HUES64 (cell line): ENCODE results near the gene USP9Y.
A peak's percentile ranks its signal among the peaks of the same experiment; 100 is the strongest.

Source experiments
- H3K27ac ChIP-seq: 2 replicates; pipeline ENCODE4 v1.7.0; 2013; ENCODE audit warnings: low read depth, low read length, inconsistent platforms
- H3K27me3 ChIP-seq: 2 replicates; pipeline ENCODE4 v1.6.1; 2013; ENCODE audit warnings: mild to moderate bottlenecking, low read length; ENCODE audit not compliant: insufficient read depth
- H3K36me3 ChIP-seq: 2 replicates; pipeline ENCODE4 v1.6.1; 2013; ENCODE audit warnings: mild to moderate bottlenecking, low read length; ENCODE audit not compliant: insufficient read depth
- H3K4me1 ChIP-seq: 2 replicates; pipeline ENCODE4 v1.6.1; 2013; ENCODE audit warnings: mild to moderate bottlenecking, low read length, moderate library complexity; ENCODE audit not compliant: insufficient read depth
- H3K4me3 ChIP-seq: 2 replicates; pipeline ENCODE4 v1.5.1; 2013; ENCODE audit warnings: mild to moderate bottlenecking, low read length, moderate library complexity
- H3K9ac ChIP-seq: 2 replicates; pipeline ENCODE4 v1.6.1; 2013; ENCODE audit warnings: mild to moderate bottlenecking, low read depth, low read length
- H3K9me3 ChIP-seq: 2 replicates; pipeline ENCODE4 v1.6.1; 2013; ENCODE audit warnings: low read depth, low read length; ENCODE audit not compliant: insufficient read depth
- WGBS: fragments of 150-250, 120-280 bp; methylation state at CpG from one replicate; pipeline ENCODE4 v1.1.7; 2013; ENCODE audit warnings: missing lambda C conversion rate; 5-methylcytosine and 5-hydroxymethylcytosine counted together

USP9Y gene

DNA sequence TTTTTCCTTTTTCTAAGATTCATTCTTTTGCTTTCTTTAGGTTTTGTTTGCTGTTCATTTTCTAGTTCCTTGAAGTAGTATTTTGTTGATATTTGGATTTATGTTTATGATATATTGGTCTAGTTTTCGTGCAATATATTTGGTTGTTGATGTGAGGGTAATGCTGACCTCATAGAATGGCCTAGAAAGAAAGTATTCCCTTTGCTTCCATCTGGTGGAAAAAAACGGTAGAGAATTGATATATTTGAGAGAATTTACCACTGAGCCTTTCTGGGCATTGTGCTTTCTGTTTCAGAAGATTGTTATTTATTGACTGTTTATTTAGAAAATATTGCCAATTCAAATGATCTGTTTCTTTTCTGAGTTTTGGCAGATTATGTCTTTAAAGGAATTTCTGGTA is 9.4 kb downstream of the USP9Y start:
- Histone ChIP-seq H3K4me3 (no peak overlapping the region), H3K27ac (no peak overlapping the region), H3K9me3 (no peaks in the 10 kb centered on the region), H3K4me1 (no peaks in the 10 kb centered on the region; the same call in 1 of the 2 replicates), H3K36me3 (peaks cover 12% of the 10 kb centered on the region), H3K9ac (no peak overlapping the region), H3K27me3 (no peaks in the 10 kb centered on the region)
- WGBS, result 81% methylated on average over 2 of the region's 2 CpGs

DNA sequence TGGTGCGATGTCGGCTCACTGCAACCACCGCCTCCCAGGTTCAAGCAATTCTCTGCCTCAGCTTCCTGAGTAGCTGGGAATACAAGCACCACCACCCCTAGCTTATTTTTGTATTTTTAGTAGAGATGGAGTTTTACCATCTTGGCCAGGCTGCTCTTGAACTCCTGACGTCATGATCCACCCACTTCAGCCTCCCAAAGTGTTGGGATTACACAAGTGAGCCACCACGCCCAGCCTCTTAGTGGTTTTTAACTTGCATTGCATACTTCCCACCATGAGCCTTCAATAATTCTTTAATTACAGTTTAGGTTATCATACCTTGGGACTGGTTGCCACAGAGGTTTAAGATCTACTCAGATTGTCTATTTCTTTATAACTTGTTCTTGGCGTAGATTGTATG is 14.3 kb downstream of the USP9Y start:
- no peak overlapping the region for H3K4me3 ChIP-seq
- no peaks in the 10 kb centered on the region for H3K4me1 ChIP-seq
- H3K9ac ChIP-seq, result no peak overlapping the region
- H3K36me3 ChIP-seq, result peaks cover 14% of the 10 kb centered on the region
- no peaks in the 10 kb centered on the region for H3K27me3 ChIP-seq
- no peak overlapping the region for H3K27ac ChIP-seq
- 94% methylated on average over 3 of the region's 6 CpGs for WGBS
- H3K9me3 ChIP-seq, result no peaks in the 10 kb centered on the region

DNA sequence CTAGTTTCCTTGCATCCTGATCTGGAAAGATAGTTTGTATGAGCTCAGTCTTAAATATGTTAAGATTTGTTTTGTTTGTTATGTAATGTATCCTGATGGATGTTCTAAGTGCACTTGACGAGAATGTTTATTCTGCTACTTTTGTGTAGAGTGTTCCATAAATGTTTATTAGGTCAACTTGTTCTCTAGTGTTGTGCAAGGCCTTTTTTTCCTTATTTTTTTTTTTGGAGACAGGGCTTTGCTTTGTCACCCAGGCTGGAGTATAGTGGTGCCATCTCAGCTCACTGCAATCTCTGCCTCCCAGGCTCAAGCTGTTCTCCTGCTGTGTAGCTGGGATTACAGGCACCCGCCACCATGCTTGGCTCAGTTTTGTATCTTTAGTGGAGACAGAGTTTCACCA is 28.7 kb downstream of the USP9Y start:
- Histone ChIP-seq H3K4me1 (no peaks in the 10 kb centered on the region), H3K27me3 (no peaks in the 10 kb centered on the region)
- 98% methylated on average over 2 of the region's 2 CpGs for WGBS

DNA sequence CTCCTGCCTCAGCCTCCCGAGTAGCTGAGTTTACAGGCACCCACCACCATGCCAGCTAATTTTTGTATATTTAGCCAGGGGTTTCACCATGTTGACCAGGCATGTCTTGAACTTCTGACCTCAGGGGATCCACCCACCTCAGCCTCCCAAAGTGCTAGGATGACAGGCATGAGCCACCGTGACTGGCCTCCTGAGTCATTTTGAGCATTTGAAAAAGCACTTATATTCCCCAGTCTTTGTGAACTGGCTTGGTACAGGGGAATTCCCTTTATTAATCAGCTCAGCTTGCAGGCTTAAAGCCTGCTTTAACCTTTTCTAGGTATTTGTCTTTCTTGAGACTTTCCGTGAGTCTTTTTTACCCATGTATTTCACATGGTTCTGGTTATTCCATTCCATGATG is 32.6 kb downstream of the USP9Y start:
- Histone ChIP-seq H3K9ac (no peak overlapping the region), H3K36me3 (peaks cover 32% of the 10 kb centered on the region), H3K27me3 (no peaks in the 10 kb centered on the region), H3K9me3 (no peaks in the 10 kb centered on the region), H3K4me1 (no peaks in the 10 kb centered on the region), H3K27ac (no peak overlapping the region), H3K4me3 (no peak overlapping the region)
- WGBS, result 88% methylated on average over 3 of the region's 3 CpGs

More for the DNA sequence above, 28.7 kb downstream of the USP9Y start:
- H3K27ac ChIP-seq, result no peak overlapping the region
- H3K4me3 ChIP-seq, result no peak overlapping the region
- no peaks in the 10 kb centered on the region for H3K9me3 ChIP-seq
- H3K9ac ChIP-seq, result no peak overlapping the region
- H3K36me3 ChIP-seq, result peaks cover 37% of the 10 kb centered on the region

DNA sequence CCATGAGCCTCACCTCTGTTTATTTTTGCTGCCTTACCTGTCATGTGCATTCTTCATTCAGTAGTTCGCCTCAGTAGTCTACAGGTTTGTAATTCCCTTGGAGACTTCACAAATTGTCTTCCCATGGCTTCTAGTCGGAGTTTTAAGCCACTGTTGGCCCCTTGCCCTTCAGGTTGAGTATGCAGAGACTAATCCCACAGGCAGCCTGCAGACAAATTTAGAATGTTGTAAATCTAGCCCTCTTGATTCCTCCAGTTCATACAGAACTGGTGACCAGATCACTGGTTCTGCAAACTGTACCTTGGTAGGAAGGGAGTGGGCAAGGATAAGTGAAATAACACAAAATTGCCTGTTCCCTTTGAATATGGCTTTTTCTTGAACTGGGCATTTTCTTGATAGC is 33.0 kb downstream of the USP9Y start:
- peaks cover 36% of the 10 kb centered on the region for H3K36me3 ChIP-seq
- WGBS, result 100% methylated on average over 2 of the region's 2 CpGs
- H3K9me3 ChIP-seq, result no peaks in the 10 kb centered on the region
- H3K9ac ChIP-seq, result no peak overlapping the region
- H3K4me1 ChIP-seq, result no peaks in the 10 kb centered on the region
- H3K27ac ChIP-seq, result no peak overlapping the region
- no peak overlapping the region for H3K4me3 ChIP-seq
- H3K27me3 ChIP-seq, result no peaks in the 10 kb centered on the region

DNA sequence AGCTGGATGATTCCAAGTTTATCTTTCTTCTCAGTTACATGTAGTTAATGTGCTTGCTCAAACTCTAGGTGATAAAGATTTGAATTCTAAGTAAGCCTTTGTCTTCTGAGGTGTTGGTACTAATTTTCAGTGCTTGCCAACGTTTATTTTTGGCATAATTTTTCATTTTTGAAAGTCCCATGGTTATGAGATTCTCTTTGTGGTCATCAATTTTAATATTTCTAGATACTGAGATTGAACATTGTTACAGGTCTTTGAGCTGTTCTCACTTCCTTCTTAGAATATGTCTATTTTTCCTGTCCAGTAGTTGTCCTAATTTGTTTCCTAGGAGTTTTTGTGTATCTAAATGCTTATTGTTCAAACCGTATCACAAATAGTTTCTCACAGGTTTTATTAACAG is 40.4 kb downstream of the USP9Y start:
- Histone ChIP-seq H3K4me1 (no peaks in the 10 kb centered on the region), H3K27ac (no peak overlapping the region), H3K27me3 (no peaks in the 10 kb centered on the region), H3K4me3 (no peak overlapping the region), H3K9ac (no peak overlapping the region), H3K36me3 (peaks cover 89% of the 10 kb centered on the region), H3K9me3 (no peaks in the 10 kb centered on the region)
- 100% methylated on average over 1 of the region's 2 CpGs for WGBS

DNA sequence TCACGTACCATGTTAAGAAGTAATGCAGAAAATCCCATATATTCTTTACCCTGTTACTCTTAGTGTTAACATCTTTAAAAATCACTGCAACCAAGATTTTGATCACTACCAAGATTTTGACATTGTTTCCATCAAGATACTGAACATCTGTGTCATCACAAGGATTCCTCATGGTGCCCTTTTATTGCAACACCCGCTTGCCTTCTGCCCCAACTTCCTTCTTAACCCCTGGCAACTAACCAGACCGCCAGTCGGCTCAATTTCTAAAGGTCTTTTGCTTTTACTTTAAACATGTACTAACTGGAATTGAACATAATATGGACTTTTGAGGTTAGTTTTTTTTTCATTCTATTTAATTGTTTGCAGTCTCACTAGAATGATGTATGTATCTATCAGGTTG is 41.7 kb downstream of the USP9Y start:
- Histone ChIP-seq H3K27ac (no peak overlapping the region), H3K9me3 (no peaks in the 10 kb centered on the region), H3K36me3 (peaks cover 81% of the 10 kb centered on the region), H3K9ac (no peak overlapping the region), H3K4me3 (no peak overlapping the region), H3K27me3 (no peaks in the 10 kb centered on the region), H3K4me1 (no peaks in the 10 kb centered on the region)
- WGBS, result 93% methylated on average over 3 of the region's 4 CpGs

DNA sequence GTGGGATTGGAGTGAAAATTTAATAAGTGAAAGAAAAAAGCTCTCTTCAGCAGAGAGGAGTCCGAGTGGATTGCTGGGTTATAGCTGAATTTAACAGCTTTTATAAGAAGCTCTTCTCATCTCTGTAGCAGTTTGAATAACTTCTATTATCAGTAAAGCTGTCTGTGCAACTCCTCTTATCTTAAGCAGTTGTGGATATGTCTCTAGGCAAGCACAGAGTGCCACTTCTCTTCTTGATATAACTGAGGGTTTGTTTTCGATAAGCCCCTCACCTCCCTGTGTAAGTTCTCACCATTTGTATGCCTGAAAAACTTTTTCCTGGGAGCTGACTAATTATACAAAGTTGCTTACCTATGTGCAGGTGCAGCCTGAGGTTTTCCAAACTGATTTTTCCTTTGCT is 43.1 kb downstream of the USP9Y start:
- WGBS, result 92% methylated on average over 2 of the region's 2 CpGs
- peaks cover 72% of the 10 kb centered on the region for H3K36me3 ChIP-seq

DNA sequence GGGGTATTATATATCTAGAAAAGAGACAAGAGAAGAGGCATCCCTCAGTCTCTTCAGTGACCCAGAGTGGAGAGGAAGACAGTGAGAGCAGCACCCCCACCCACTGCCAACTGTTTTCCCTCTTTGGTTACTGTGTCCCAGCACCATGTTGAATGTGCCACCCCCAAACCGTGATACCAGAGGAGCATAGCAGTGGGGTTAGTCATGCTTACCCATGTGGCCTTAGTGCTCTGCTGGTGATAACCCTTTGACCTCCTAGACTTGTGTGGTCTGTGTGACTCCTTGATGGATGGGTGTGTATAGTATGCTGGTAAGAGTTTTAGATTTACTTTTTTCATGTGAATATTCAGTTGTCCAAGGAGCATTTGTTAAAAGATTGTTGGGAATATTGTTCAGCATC is 48.3 kb downstream of the USP9Y start:
- Histone ChIP-seq H3K9ac (no peak overlapping the region), H3K4me3 (no peak overlapping the region), H3K9me3 (no peaks in the 10 kb centered on the region), H3K27ac (no peak overlapping the region), H3K36me3 (peaks cover 25% of the 10 kb centered on the region), H3K27me3 (no peaks in the 10 kb centered on the region), H3K4me1 (peaks cover 11% of the 10 kb centered on the region; the same call in 1 of the 2 replicates)
- WGBS, result 93% methylated on average over 1 of the region's 1 CpG

More for the DNA sequence above, 43.1 kb downstream of the USP9Y start:
- Histone ChIP-seq H3K4me1 (no peaks in the 10 kb centered on the region), H3K27me3 (no peaks in the 10 kb centered on the region), H3K9me3 (no peaks in the 10 kb centered on the region), H3K27ac (no peak overlapping the region), H3K4me3 (no peak overlapping the region), H3K9ac (no peak overlapping the region)

DNA sequence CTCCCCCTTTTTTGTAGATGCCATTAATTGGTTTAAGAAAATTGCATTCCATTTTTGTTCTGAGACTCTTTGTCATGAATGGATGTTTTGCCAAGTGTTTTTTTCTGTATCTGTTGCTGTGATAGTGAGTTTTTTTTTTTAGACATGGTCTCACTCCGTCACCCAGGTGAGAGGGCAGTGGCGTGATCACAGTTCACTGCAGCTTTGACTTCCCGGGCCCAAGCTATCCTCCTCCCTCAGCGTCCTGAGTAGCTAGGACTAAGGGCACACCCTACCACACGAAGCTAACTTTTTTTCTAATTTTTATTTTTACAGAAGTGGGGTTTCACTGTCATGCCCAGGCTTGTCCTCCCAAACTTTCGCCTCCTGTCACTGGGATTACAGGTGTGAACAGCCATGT is 51.8 kb downstream of the USP9Y start:
- H3K36me3 ChIP-seq, result peaks cover 15% of the 10 kb centered on the region
- 73% methylated on average over 6 of the region's 6 CpGs for WGBS

DNA sequence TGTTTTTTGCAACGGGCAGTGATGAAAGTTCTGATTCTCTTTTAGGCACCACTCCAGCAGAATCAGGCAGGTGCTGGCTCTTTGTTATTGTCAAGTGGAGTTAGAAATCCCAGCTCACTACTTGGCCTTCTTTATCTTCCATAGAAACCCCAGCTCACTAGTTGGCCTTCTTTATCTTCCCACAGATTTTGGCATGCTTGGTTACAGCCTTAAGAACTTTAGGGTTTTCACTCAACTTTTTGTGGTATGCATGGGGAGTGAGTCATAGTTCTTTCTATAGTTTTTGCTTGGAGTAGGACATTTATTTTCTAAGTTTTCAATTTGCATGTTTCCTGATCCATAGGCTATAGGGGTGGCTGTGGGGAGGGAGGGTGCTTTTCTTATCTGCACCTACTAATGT is 55.0 kb downstream of the USP9Y start:
- no CpG with 5 or more reads among the region's 1 CpG for WGBS
- H3K36me3 ChIP-seq, result peaks cover 37% of the 10 kb centered on the region
- H3K9ac ChIP-seq, result no peak overlapping the region
- no peak overlapping the region for H3K27ac ChIP-seq
- H3K27me3 ChIP-seq, result no peaks in the 10 kb centered on the region
- H3K4me1 ChIP-seq, result peaks cover 14% of the 10 kb centered on the region; the same call in 1 of the 2 replicates
- H3K9me3 ChIP-seq, result no peaks in the 10 kb centered on the region
- H3K4me3 ChIP-seq, result no peak overlapping the region

More for the DNA sequence above, 51.8 kb downstream of the USP9Y start:
- Histone ChIP-seq H3K27me3 (no peaks in the 10 kb centered on the region), H3K4me3 (no peak overlapping the region), H3K27ac (0 out of 2 replicates have a peak overlapping the region, but pooled peaks have one; percentile 18), H3K4me1 (peaks cover 14% of the 10 kb centered on the region; the same call in 1 of the 2 replicates), H3K9ac (no peak overlapping the region), H3K9me3 (no peaks in the 10 kb centered on the region)

DNA sequence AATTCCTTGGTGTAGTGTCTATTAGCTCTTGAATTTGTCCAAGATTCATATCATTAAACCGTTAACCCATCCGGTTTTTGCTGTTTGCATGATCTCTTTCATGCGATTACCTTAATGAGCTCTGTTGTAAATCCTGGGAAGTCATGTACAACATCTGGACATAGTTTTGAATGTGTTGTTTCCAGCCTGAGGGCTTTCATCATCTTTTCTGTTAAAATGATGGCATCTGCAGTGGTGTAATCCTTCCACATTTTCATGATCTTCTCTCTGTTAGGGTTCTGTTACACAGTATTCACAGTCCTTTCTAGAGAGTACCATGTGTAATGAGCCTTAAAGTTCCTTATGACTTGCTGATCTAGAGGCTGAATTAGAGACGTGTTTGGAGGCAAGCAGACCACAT is 64.9 kb downstream of the USP9Y start:
- Histone ChIP-seq H3K9ac (no peak overlapping the region), H3K27me3 (no peaks in the 10 kb centered on the region)
- 97% methylated on average over 4 of the region's 4 CpGs for WGBS

More for the DNA sequence above, 64.9 kb downstream of the USP9Y start:
- Histone ChIP-seq H3K36me3 (peaks cover 36% of the 10 kb centered on the region), H3K27ac (no peak overlapping the region), H3K4me1 (peaks cover 7% of the 10 kb centered on the region; the same call in 1 of the 2 replicates), H3K9me3 (no peaks in the 10 kb centered on the region), H3K4me3 (no peak overlapping the region)
